ENCODE results near the gene CHRND.

Gene CHRND

GRCh38 chr2:232504438-232504837 lies 21.5 kb upstream of the CHRND start:
- DNase-seq: no peak

- DNase-seq: no peak
Measured at GRCh38 chr2:232505856-232506255, 20.1 kb upstream of the CHRND start.

GRCh38 chr2:232506709-232507108 lies 19.3 kb upstream of the CHRND start:
- no peak for DNase-seq

- DNase-seq: no peak
Measured at GRCh38 chr2:232508251-232508650, 17.7 kb upstream of the CHRND start.

- DNase-seq: no peak
Measured at GRCh38 chr2:232511336-232511890, 14.5 kb upstream of the CHRND start.

- no peak for DNase-seq
Measured at GRCh38 chr2:232512602-232513001, 13.4 kb upstream of the CHRND start.

GRCh38 chr2:232513353-232513752 lies 12.6 kb upstream of the CHRND start:
- no peak for DNase-seq

- no peak for DNase-seq
Measured at GRCh38 chr2:232515639-232516038, 10.3 kb upstream of the CHRND start.

GRCh38 chr2:232516551-232516950 lies 9.4 kb upstream of the CHRND start:
- DNase-seq: no peak

GRCh38 chr2:232518844-232519243 lies 7.1 kb upstream of the CHRND start:
- DNase-seq: no peak

GRCh38 chr2:232519581-232520438 lies 6.2 kb upstream of the CHRND start, which contains the start of gene PRSS56:
Gene PRSS56 (plus strand): TSS chr2:232520388. CDS start chr2:232520599, 211 bp downstream.
- no peak for DNase-seq

GRCh38 chr2:232520489-232520888 lies 5.5 kb upstream of the CHRND start:
- no peak for DNase-seq

GRCh38 chr2:232521098-232521497 lies 4.9 kb upstream of the CHRND start:
- no peak for DNase-seq

- DNase-seq: no peak
Measured at GRCh38 chr2:232521959-232522622, 3.9 kb upstream of the CHRND start.

- no peak for DNase-seq
Measured at GRCh38 chr2:232522623-232523401, 3.1 kb upstream of the CHRND start.

- no peak for DNase-seq
Measured at GRCh38 chr2:232523402-232523681, 2.6 kb upstream of the CHRND start.

GRCh38 chr2:232523682-232524597 lies 2.0 kb upstream of the CHRND start:
- no peak for DNase-seq

- DNase-seq: no peak
Measured at GRCh38 chr2:232524771-232525170, 1.2 kb upstream of the CHRND start.

GRCh38 chr2:232525199-232525598 lies 761 bp upstream of the CHRND start:
- DNase-seq: no peak

GRCh38 chr2:232526372-232526941 lies 497 bp downstream of the CHRND start:
- no peak for DNase-seq

- no peak for DNase-seq
Measured at GRCh38 chr2:232527905-232528470, 2.0 kb downstream of the CHRND start.

Data from kidney glomerular epithelial cell (primary cell).